ENCODE data around the gene WBP1L.

The WBP1L gene

GRCh38 chr10:102761981-102762380, 18.2 kb downstream of the WBP1L start:
- no peak for FAIRE-seq

DNA sequence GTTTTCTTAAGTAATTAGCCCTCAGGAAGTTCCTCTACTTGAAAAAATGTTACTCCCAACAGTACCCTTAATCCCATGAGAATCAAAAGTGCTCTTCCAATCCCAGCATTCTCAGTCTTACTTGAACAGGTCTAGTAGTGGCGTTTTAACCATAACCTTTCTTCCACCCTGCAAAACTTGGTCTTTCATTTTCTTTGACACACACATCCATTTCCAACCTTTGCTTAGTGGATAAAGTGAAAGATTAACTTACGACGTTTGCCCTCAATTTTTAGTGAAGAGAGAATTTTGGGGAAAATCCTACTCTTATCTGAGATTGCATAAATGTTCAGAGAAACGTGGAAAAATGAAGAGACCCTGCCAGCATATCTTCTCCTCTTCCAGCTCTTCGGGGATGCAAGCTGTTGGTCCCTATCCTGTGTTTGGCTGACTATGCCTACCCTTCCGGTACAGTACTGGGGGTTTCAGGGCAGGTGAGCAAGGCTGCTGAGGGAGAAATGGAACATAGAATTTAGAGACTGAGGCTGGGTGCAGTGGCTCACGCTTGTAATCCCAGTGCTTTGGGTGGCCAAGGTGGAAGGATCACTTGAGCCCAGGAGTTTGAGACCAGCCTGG, 18.8 kb downstream of the WBP1L start:
- FAIRE-seq = no peak

GRCh38 chr10:102763037-102763607, 19.4 kb downstream of the WBP1L start:
- FAIRE-seq = no peak

GRCh38 chr10:102764470-102765161, 20.9 kb downstream of the WBP1L start:
- no peak for FAIRE-seq

DNA sequence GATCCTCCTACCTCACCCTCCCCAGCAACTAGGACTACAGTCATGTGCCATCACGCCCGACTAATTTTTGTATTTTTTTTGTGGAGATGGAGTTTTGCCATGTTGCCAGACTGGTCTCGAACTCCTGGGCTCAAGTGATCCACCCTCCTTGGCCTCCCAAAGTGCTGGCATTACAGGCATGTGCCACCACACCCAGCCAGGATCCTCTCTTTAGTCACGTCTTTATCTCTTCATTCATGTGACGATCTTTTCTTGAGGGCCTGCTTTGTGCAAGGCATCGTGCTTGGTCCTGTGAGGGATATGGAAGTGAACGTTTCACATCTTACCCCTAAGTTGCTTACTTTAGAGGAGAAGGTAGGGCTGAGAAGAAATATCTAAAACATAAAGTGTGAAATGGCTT, 21.6 kb downstream of the WBP1L start:
- FAIRE-seq = no peak

GRCh38 chr10:102767428-102768160, 23.8 kb downstream of the WBP1L start:
- no peak for FAIRE-seq

DNA sequence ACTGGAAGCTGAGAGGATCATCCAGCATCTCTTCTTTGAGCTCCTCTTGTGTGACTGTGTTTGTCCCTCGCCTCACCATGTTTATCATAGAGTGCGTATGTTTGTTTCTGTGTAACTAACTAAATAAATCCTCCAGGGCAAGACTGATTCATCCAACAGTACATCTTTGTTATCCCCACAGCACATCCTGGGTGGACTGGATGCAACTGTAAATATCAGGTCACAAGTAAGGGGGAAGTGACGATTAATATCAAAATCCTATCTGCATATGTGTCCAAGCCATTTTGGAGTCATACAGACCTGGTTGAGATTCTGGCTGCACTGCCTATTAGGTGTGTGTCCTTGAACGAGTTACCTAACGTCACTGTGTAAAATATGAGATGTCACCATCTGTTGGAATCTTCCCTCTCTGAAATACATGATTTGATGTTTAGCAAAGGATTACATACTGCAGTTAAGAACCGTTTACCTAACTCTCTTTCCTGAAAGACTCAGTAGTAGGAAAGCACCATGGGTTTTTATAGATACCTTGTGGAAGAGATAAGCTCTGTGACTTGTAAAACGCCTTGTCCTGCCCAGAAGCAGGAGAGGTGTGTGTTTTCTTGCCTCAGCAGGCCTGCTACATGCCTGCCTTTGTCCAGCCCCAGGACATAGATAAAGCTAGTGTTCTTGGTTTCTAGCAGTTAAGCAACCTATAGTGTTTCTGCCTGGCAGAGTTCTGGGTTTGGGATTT, 25.8 kb downstream of the WBP1L start:
- no peak for FAIRE-seq

- FAIRE-seq = no peak
Measured at GRCh38 chr10:102770108-102770482, 26.3 kb downstream of the WBP1L start.

- FAIRE-seq = no peak
Measured at GRCh38 chr10:102770792-102771191, 27.0 kb downstream of the WBP1L start.

DNA sequence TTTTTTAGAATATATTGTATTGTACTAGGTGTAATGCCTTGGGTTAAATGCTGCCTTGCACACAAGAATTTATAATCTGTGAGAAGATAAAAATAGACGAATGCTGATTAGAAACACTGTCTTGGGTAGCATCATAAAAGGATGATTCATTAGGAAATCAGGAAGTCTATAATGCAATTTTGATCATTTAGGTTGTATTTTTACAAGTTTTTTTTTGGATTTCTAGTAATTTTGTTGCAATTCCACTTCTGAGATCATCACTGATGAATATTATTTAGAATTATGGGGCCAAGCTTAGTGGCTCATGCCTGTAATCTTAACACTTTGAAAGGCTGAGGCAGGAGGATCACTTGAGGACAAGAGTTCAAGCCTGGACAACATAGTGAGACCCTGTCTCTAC, 29.6 kb downstream of the WBP1L start:
- no peak for FAIRE-seq

GRCh38 chr10:102773986-102774385, 30.2 kb downstream of the WBP1L start:
- no peak for FAIRE-seq

DNA sequence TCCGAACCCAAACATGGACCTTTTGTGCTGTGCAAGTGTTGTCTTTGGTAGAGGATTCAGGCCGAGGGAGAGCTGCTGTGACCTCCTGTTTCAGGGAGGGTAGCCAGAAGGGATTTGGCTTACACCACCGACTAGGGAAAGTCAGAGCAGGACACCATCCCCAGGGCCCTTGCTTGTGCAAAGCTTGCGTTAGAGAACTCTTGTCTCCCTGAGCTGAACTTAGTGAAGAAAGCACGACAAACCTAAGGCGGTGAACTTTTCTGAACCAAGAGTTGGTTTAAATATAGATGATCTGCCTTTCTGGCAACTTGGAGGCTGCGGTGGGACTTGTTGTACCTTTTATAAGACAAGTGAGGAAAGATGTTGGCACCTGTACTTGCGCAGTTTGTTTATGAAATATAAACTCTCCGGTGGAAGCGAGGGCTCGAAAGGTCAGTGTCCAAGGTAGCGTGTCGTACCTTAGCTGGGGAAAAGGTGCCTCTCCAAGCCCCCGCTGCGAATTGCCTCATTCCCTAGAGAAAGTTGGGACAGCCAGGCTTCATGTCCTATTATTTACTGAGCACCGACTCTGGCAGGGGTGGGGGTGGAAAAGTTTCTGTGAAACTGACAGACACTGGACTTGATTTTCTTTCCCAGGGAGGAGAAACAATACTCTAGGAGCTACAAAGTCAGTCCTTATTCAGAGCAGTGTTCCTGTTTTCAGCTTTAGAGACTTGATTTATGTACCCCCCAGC, 31.6 kb downstream of the WBP1L start:
- FAIRE-seq = no peak

DNA sequence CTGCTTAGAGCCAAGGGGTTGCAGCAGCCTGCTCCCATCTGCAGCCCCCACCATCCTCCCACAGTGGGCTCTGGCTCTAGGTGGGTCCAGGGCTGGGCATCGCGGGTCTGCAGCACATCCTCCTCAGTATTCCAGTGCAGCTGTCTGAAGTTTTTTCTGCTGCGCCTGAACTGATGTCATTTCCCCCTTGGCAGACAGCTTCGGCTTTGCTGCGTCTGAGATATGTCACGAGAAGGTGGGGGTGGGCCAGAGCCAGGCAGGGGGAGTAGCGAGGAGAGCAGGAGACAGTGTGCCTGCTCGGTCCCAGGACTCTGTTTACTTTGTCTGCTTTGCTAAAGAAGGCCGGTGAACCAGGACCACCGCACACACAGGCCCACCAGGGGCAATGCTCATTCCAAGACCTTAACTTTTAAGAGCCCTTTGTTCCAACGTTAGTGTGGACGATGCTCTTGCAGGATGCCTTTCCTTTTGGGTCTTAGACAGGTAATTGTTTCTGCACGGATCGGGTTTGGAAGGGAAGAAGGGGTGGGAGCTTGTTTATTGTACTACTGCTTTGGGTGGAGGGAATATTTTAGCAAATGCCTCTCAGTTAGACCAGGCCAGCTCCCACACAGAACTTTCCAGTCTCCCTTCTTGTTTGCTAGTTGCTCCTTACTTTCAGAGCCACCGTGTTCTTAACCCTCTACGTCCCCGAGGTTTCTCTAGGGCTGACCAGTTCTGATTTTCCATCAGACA, 32.4 kb downstream of the WBP1L start:
- no peak for FAIRE-seq

- FAIRE-seq = no peak
Measured at GRCh38 chr10:102776779-102777456, 33.2 kb downstream of the WBP1L start.

DNA sequence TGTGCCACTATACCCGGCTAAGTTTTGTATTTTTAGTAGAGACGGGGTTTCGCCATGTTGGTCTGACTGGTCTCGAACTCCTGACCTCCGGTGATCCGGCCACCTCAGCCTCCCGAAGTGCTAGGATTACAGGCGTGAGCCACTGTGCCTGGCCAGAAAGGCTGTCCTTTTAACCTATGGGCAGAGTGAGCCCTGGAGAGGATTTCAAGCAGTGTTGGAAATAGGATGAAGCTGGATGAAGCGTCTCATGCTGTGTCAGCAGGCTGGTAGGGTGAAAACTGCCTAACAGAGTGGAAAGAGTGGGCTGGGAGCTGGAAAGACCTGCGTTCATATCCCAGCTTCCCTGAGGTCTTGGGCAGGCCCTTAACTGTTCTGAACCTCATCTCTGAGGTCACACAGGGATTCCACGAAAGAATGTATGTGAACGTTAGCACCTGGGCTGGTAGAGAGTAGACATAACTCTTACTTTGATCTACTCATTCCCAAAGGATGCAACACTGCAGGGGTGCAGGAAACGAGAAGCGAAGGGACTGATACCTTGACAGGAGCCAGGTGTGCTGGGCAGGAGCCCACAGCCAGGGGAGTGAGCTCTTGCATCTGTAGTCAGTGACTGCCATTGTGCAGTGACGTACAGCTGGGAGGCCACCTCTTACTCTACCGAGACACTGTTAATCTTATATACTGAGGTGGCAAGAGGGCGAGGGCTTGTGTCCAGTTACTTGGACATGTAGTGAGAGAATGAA, 34.1 kb downstream of the WBP1L start:
- no peak for FAIRE-seq

DNA sequence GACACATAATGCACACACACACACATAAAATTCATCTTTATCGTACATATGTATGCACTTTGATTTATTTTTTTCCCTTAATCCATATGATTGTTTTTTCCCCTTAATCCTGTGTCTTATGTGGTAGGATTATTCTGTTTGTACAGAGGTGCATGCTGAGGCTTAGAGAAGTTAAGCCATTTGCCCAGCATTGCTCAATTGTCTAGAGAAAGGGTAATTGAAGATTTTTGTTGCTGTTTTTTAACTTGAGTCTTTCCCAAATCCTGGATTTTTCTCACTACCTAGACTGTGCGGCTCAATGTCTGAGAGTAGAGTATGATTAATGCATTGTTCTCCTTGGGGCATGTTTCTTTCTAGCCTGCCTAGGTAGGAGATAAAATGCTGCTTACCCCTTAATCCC, 35.0 kb downstream of the WBP1L start:
- FAIRE-seq = no peak

DNA sequence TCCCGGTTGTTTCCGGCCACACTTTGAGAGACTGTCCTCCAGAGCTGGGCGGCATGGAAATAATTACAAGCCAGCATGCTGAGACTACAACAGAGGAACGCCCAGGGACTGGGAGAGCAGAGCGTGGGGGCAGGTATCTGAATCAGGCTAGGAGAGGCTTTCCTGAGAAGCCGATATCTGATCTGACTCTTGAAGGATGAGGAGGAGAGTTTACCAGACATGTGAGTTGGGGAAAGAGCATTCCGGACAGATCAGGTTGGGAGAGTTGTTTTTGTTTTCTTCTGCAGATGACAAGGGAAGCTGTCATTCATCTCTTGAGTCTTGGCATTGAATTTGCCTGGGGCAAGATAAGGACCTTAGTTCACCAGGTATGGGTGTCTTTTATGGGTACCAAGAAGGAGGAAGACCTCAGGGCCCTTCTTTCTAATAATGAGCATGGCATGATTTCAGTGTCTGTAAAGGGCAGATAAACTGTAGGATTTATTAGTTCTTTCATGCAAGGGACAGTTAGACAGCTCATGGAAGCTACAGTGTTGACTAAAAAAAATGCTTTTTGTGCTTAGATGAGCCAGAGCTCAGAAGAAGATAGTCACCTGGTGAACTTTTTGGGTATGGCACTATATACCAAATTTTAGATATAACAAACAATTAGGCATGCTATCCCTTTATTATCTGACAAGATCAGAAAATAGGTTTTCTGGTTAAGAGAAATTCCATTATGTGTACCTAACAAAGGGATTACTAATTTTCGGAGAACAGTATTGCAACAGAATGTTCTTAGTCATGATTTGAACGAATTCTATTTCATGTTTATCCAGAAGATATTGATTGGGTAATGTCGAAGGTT, 36.2 kb downstream of the WBP1L start:
- FAIRE-seq = no peak

- no peak for FAIRE-seq
Measured at GRCh38 chr10:102780527-102780808, 36.7 kb downstream of the WBP1L start.

DNA sequence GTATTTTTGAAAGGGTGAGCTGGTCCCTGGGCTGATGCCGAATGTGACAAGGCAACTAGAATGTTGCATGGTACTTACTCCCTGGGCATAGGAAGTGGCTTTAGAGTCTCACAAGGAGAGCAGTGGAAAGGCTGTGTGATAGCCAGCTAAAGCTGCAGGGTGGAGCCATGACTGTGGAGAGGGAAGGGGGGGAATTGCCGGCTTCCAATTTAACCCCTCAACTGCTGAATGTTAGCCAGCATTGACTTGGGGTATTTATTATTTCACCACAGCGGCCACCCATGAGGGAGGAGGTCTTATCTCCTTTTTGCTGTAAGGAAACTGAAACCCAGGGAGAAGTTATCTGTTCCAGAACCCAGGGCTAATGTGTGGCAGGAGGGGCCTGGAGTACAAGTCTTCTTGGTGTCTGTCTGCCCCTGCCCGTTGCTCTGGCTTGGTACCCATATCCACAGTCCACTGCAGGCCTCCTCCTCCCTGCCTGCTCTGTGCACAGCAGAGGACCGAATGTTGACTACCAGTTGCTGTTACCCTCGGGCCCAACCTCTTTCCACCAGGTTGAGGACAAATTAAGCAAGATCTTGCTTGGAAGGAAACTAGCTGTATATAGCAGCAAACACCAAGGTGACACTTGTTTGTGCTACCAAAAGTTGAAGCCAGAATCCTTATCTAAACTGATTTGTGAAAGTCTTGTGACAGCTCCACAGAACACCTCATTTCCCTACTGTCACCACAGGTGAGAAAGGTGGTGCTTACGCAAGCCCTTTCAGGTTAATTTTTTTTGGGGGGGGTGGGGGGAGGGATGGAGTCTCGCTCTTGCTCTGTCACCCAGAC, 37.6 kb downstream of the WBP1L start:
- FAIRE-seq = no peak
